Activated CD4-positive, alpha-beta T cell treated with anti-CD3 and anti-CD28 coated beads for 1 hour (primary cell): Measurements from ENCODE around the gene RTL1.

ENCODE experiments used
- DNase-seq: peaks from one replicate; pipeline ENCODE4 v3.0.0-alpha.2; 2020

RTL1 gene

GRCh38 chr14:100903672-100904185 lies at the start of gene RTL1:
Gene RTL1 (minus strand): TSS chr14:100903722. CDS start chr14:100884788, 18,934 bp downstream.
- no peak for DNase-seq

- no peak for DNase-seq
Measured at GRCh38 chr14:100950024-100950423, 46.5 kb upstream of the RTL1 start.

GRCh38 chr14:100944052-100944451 lies 40.5 kb upstream of the RTL1 start:
- no peak for DNase-seq

GRCh38 chr14:100930270-100930669 lies 26.7 kb upstream of the RTL1 start:
- DNase-seq: no peak

GRCh38 chr14:100915560-100915959 lies 12.0 kb upstream of the RTL1 start:
- DNase-seq: no peak

GRCh38 chr14:100914597-100915021 lies 11.1 kb upstream of the RTL1 start:
- no peak for DNase-seq

- DNase-seq: no peak
Measured at GRCh38 chr14:100911665-100912316, 8.3 kb upstream of the RTL1 start.

GRCh38 chr14:100910888-100911664 lies 7.6 kb upstream of the RTL1 start:
- no peak for DNase-seq

GRCh38 chr14:100909439-100909838 lies 5.9 kb upstream of the RTL1 start:
- DNase-seq: no peak

GRCh38 chr14:100907240-100907639 lies 3.7 kb upstream of the RTL1 start:
- DNase-seq: no peak

- no peak for DNase-seq
Measured at GRCh38 chr14:100906420-100906819, 2.9 kb upstream of the RTL1 start.

GRCh38 chr14:100905166-100905565 lies 1.6 kb upstream of the RTL1 start:
- DNase-seq: no peak

GRCh38 chr14:100904307-100905087 lies 975 bp upstream of the RTL1 start:
- no peak for DNase-seq

- DNase-seq: no peak
Measured at GRCh38 chr14:100903134-100903468, 421 bp downstream of the RTL1 start.

- no peak for DNase-seq
Measured at GRCh38 chr14:100902295-100903133, 1.0 kb downstream of the RTL1 start.

GRCh38 chr14:100901391-100902183 lies 1.9 kb downstream of the RTL1 start:
- DNase-seq: no peak

- no peak for DNase-seq
Measured at GRCh38 chr14:100900837-100901390, 2.6 kb downstream of the RTL1 start.

GRCh38 chr14:100899884-100900771 lies 3.4 kb downstream of the RTL1 start:
- DNase-seq: no peak

- DNase-seq: no peak
Measured at GRCh38 chr14:100898935-100899883, 4.3 kb downstream of the RTL1 start.
